PC-9 (cell line): Measurements from ENCODE around the gene A2ML1. TPM values are rescaled to one million over a fixed set of nuclear protein-coding genes. Genes with fewer than 3 reads are reported as not detected.

Experiments
- BruUV-seq: library from RNA; stranded (reverse); fragments of 400-500 nt; replicated peaks from 2 replicates; lab custom pipeline; 2021; lab: Mats Ljungman, UMichigan
- CTCF ChIA-PET: fragments of 300-600 bp; sonication (Branson Sonifier 250); formaldehyde crosslinking; loops from one replicate; lab custom pipeline; 2022; ENCODE audit warnings: antibody characterized with exemption; lab: Charles Lee
- POLR2A ChIA-PET: fragments of 300-600 bp; sonication (Branson Sonifier 250); formaldehyde crosslinking; loops from one replicate; lab custom pipeline; 2022; ENCODE audit warnings: antibody characterized with exemption; ENCODE audit not compliant: unreplicated experiment; lab: Charles Lee
- DNase-seq, 2 experiments: peaks; one replicate each; pipeline versions ENCODE4 v3.0.0 to v3.0.0-alpha.2; 2015 to 2022; ENCODE audit warnings: mixed read lengths in 1 of 2
- H2AFZ ChIP-seq: fragments of 200-600 bp; sonication (generic); 2 replicates; pipeline ENCODE4 v1.8.1; 2017; ENCODE audit warnings: antibody characterized with exemption
- H3F3A ChIP-seq: fragments of 200-600 bp; sonication (generic); 2 replicates; pipeline ENCODE4 v1.8.1; 2017; ENCODE audit warnings: antibody characterized with exemption, mild to moderate bottlenecking, low read depth; ENCODE audit not compliant: insufficient read depth
- H3K27ac ChIP-seq: fragments of 200-600 bp; sonication (generic); 2 replicates; pipeline ENCODE4 v1.6.1; 2016; ENCODE audit warnings: mixed run types
- H3K27me3 ChIP-seq: fragments of 200-600 bp; sonication (generic); 2 replicates; pipeline ENCODE4 v1.6.1; 2016; ENCODE audit warnings: low read depth, mixed run types; ENCODE audit not compliant: insufficient read depth
- H3K36me3 ChIP-seq: fragments of 200-600 bp; sonication (generic); 2 replicates; pipeline ENCODE4 v1.6.1; 2016; ENCODE audit warnings: low read depth, mixed run types
- H3K4me1 ChIP-seq: fragments of 200-600 bp; sonication (generic); replicated peaks from 2 replicates; pipeline ENCODE4 v1.6.1; 2016; ENCODE audit warnings: mixed run types; ENCODE audit not compliant: insufficient read depth
- H3K4me2 ChIP-seq: fragments of 200-600 bp; sonication (generic); 2 replicates; pipeline ENCODE4 v1.6.1; 2017; ENCODE audit warnings: mixed run types
- H3K4me3 ChIP-seq: fragments of 200-600 bp; sonication (generic); 2 replicates; pipeline ENCODE4 v1.6.1; 2016; ENCODE audit warnings: mixed run types
- H3K79me2 ChIP-seq: fragments of 200-600 bp; sonication (generic); 2 replicates; pipeline ENCODE4 v1.6.1; 2017; ENCODE audit warnings: low read depth, mixed run types
- H3K9me2 ChIP-seq: fragments of 200-600 bp; sonication (generic); 2 replicates; pipeline ENCODE4 v1.8.1; 2017; ENCODE audit warnings: mild to moderate bottlenecking; ENCODE audit not compliant: insufficient read depth
- H3K9me3 ChIP-seq: fragments of 200-600 bp; sonication (generic); 2 replicates; pipeline ENCODE4 v1.8.1; 2016; ENCODE audit warnings: low read depth; ENCODE audit not compliant: insufficient read depth
- H4K20me1 ChIP-seq: fragments of 200-600 bp; sonication (generic); 2 replicates; pipeline ENCODE4 v1.8.1; 2017; ENCODE audit not compliant: insufficient read depth
- CTCF ChIP-seq: fragments of 200-600 bp; sonication (generic); conservative IDR thresholded peaks from 2 replicates; pipeline ENCODE4 v1.6.1; 2017; ENCODE audit warnings: mixed run types, antibody characterized with exemption, mild to moderate bottlenecking, moderate library complexity
- EZH2 ChIP-seq: fragments of 200-600 bp; sonication (generic); IDR thresholded peaks from 2 replicates; pipeline ENCODE4 v1.8.0; 2017; ENCODE audit warnings: antibody characterized with exemption, low read depth
- intact Hi-C: fragments of 100-400 bp; cut with micrococcal nuclease; formaldehyde crosslinking; loops from one replicate; pipeline ENCODE4 v1.10.0; 2022; ENCODE audit not compliant: unreplicated experiment
- total RNA-seq: library from RNA; stranded (reverse); gene quantifications from 2 replicates; pipeline ENCODE4 v1.2.3, GENCODE V29; 2021

Gene A2ML1
- total RNA-seq, 1 experiment from 2014 or later = 17.3 TPM

- Histone ChIP-seq H4K20me1 (no peaks in the 10 kb centered on the region), H3F3A (no peaks in the 10 kb centered on the region), H3K4me1 (no peaks in the 10 kb centered on the region), H3K36me3 (no peaks in the 10 kb centered on the region), H2AFZ (no peak overlapping the region), H3K27ac (no peak overlapping the region), H3K9me3 (no peaks in the 10 kb centered on the region), H3K79me2 (no peaks in the 10 kb centered on the region), H3K4me3 (no peak overlapping the region), H3K4me2 (no peak overlapping the region), H3K27me3 (no peaks in the 10 kb centered on the region), H3K9me2 (no peaks in the 10 kb centered on the region)
- intact Hi-C loops = no loop called here
- ChIA-PET POLR2A (no interaction called here), CTCF (no interaction called here)
- DNase-seq = no peak
- no peak for TF ChIP-seq CTCF
- no peak for TF ChIP-seq EZH2
- BruUV-seq = no TSS peak
These were observed 45.4 kb downstream of the A2ML1 start for GRCh38 chr12:8867786-8868185.

- no peaks in the 10 kb centered on the region for H3F3A ChIP-seq
- H3K4me3 ChIP-seq = no peak overlapping the region
- DNase-seq = no peak
- no peak for TF ChIP-seq CTCF
- no peaks in the 10 kb centered on the region for H4K20me1 ChIP-seq
- no TSS peak for BruUV-seq
- H3K4me2 ChIP-seq = no peak overlapping the region
- H3K27ac ChIP-seq = no peak overlapping the region
- no peaks in the 10 kb centered on the region for H3K9me3 ChIP-seq
- no peaks in the 10 kb centered on the region for H3K36me3 ChIP-seq
- no peaks in the 10 kb centered on the region for H3K4me1 ChIP-seq
- ChIA-PET POLR2A (no interaction called here), CTCF (no interaction called here)
- H3K9me2 ChIP-seq = no peaks in the 10 kb centered on the region
- intact Hi-C loops = no loop called here
- no peak overlapping the region for H2AFZ ChIP-seq
- no peaks in the 10 kb centered on the region for H3K79me2 ChIP-seq
- no peaks in the 10 kb centered on the region for H3K27me3 ChIP-seq
These were observed 48.2 kb downstream of the A2ML1 start for GRCh38 chr12:8870586-8870985.

- H3F3A ChIP-seq = no peaks in the 10 kb centered on the region
- H4K20me1 ChIP-seq = no peaks in the 10 kb centered on the region
- TF ChIP-seq CTCF (no peak), EZH2 (no peak)
- H3K36me3 ChIP-seq = no peaks in the 10 kb centered on the region
- H3K9me3 ChIP-seq = no peaks in the 10 kb centered on the region
- CTCF ChIA-PET = no interaction called here
- H3K9me2 ChIP-seq = no peaks in the 10 kb centered on the region
- H2AFZ ChIP-seq = no peak overlapping the region
- no TSS peak for BruUV-seq
- H3K27ac ChIP-seq = no peak overlapping the region
- H3K79me2 ChIP-seq = no peaks in the 10 kb centered on the region
- intact Hi-C loops = no loop called here
- no peak overlapping the region for H3K4me2 ChIP-seq
- no peaks in the 10 kb centered on the region for H3K4me1 ChIP-seq
- H3K27me3 ChIP-seq = no peaks in the 10 kb centered on the region
- no peak for DNase-seq
- H3K4me3 ChIP-seq = no peak overlapping the region
- POLR2A ChIA-PET = no interaction called here
These were observed 48.6 kb downstream of the A2ML1 start for GRCh38 chr12:8871068-8871467.
